ENCODE data around the gene WRAP73.

Gene WRAP73

GRCh38 chr1:3668148-3668547 lies 18.2 kb upstream of the WRAP73 start:
- DNase-seq (ENCODE audit: low read depth): no peak
- no peak for TF ChIP-seq CTCF (IDR thresholded peaks at IDR 0.05; ENCODE audit: control insufficient read depth, extremely low read depth, insufficient read depth)

GRCh38 chr1:3664700-3665375 lies 14.9 kb upstream of the WRAP73 start:
- H3K4me3 ChIP-seq (ENCODE audit: low read depth, low read length): no peak overlapping the region
- no peak for DNase-seq (ENCODE audit: low read depth)
- no peak for TF ChIP-seq CTCF (IDR thresholded peaks at IDR 0.05; ENCODE audit: control insufficient read depth, extremely low read depth, insufficient read depth)

More at GRCh38 chr1:3668148-3668547, 18.2 kb upstream of the WRAP73 start:
- H3K4me3 ChIP-seq (ENCODE audit: low read depth, low read length): no peak overlapping the region

GRCh38 chr1:3663999-3664699 lies 14.2 kb upstream of the WRAP73 start:
- DNase-seq (ENCODE audit: low read depth): no peak
- no peak overlapping the region for H3K4me3 ChIP-seq (ENCODE audit: low read depth, low read length)
- TF ChIP-seq CTCF (IDR thresholded peaks at IDR 0.05; ENCODE audit: control insufficient read depth, extremely low read depth, insufficient read depth): no peak

GRCh38 chr1:3662080-3662671 lies 12.3 kb upstream of the WRAP73 start:
- TF ChIP-seq CTCF (IDR thresholded peaks at IDR 0.05; ENCODE audit: control insufficient read depth, extremely low read depth, insufficient read depth): no peak
- H3K4me3 ChIP-seq (ENCODE audit: low read depth, low read length): no peak overlapping the region
- DNase-seq (ENCODE audit: low read depth): no peak

- TF ChIP-seq CTCF (IDR thresholded peaks at IDR 0.05; ENCODE audit: control insufficient read depth, extremely low read depth, insufficient read depth): no peak
- H3K4me3 ChIP-seq (ENCODE audit: low read depth, low read length): no peak overlapping the region
- DNase-seq (ENCODE audit: low read depth): no peak
These were observed 11.7 kb upstream of the WRAP73 start for GRCh38 chr1:3661631-3662030.

GRCh38 chr1:3660704-3661103 lies 10.8 kb upstream of the WRAP73 start:
- no peak for TF ChIP-seq CTCF (IDR thresholded peaks at IDR 0.05; ENCODE audit: control insufficient read depth, extremely low read depth, insufficient read depth)
- no peak overlapping the region for H3K4me3 ChIP-seq (ENCODE audit: low read depth, low read length)
- no peak for DNase-seq (ENCODE audit: low read depth)

Measured in LNCaP clone FGC (cell line).